Endothelial cell (in vitro differentiated cells): Measurements from ENCODE around the gene PHKG2. TPM values are rescaled to one million over a fixed set of nuclear protein-coding genes. Genes with fewer than 3 reads are reported as not detected.

Experiments
- DNase-seq: peaks from one replicate; pipeline ENCODE4 v3.0.0; 2021; ENCODE audit warnings: low spot score
- H3K27ac Mint-ChIP-seq: one replicate; pipeline ENCODE4 v1.8.0; 2021; ENCODE audit warnings: mixed read lengths, inconsistent platforms; ENCODE audit not compliant: unreplicated experiment
- H3K27me3 Mint-ChIP-seq: one replicate; pipeline ENCODE4 v1.8.0; 2021; ENCODE audit warnings: mild to moderate bottlenecking, moderate library complexity, mixed read lengths, inconsistent platforms; ENCODE audit not compliant: unreplicated experiment
- H3K36me3 Mint-ChIP-seq: one replicate; pipeline ENCODE4 v1.8.0; 2021; ENCODE audit warnings: mild to moderate bottlenecking, low read depth, mixed read lengths, inconsistent platforms; ENCODE audit not compliant: unreplicated experiment
- H3K4me1 Mint-ChIP-seq: one replicate; pipeline ENCODE4 v1.8.0; 2021; ENCODE audit warnings: mild to moderate bottlenecking, mixed read lengths, inconsistent platforms; ENCODE audit not compliant: unreplicated experiment
- H3K4me3 Mint-ChIP-seq: one replicate; pipeline ENCODE4 v1.8.0; 2021; ENCODE audit warnings: mild to moderate bottlenecking, mixed read lengths, inconsistent platforms; ENCODE audit not compliant: unreplicated experiment
- H3K9me3 Mint-ChIP-seq: one replicate; pipeline ENCODE4 v1.8.0; 2021; ENCODE audit warnings: mixed read lengths, inconsistent platforms; ENCODE audit not compliant: unreplicated experiment
- CTCF ChIP-seq: fragments of 200-600 bp; sonication (generic); IDR thresholded peaks from one replicate; pipeline ENCODE4 v1.5.0; 2021; ENCODE audit warnings: antibody characterized with exemption; ENCODE audit not compliant: unreplicated experiment
- total RNA-seq: library from RNA; stranded (reverse); fragmentation: NEBNext Ultra II Directional; extraction: Animal tissue kit (Norgen Biotek cat#: 25700); gene quantifications from one replicate; pipeline ENCODE4 v1.2.1, GENCODE V29; 2021; ENCODE audit not compliant: unreplicated experiment

Gene PHKG2
- total RNA-seq, 1 donor from 2014 or later = 27.5 TPM

GRCh38 chr16:30760577-30761426 is 12.6 kb downstream of the PHKG2 start:
- Mint-ChIP-seq H3K9me3 (no peaks in the 10 kb centered on the region), H3K27me3 (peaks cover 19% of the 10 kb centered on the region), H3K36me3 (peaks cover 37% of the 10 kb centered on the region), H3K4me1 (peaks cover 21% of the 10 kb centered on the region), H3K4me3 (peak overlapping the region; percentile 95), H3K27ac (peak overlapping the region; percentile 88)
- DNase-seq = no peak
- no peak for TF ChIP-seq CTCF

DNA sequence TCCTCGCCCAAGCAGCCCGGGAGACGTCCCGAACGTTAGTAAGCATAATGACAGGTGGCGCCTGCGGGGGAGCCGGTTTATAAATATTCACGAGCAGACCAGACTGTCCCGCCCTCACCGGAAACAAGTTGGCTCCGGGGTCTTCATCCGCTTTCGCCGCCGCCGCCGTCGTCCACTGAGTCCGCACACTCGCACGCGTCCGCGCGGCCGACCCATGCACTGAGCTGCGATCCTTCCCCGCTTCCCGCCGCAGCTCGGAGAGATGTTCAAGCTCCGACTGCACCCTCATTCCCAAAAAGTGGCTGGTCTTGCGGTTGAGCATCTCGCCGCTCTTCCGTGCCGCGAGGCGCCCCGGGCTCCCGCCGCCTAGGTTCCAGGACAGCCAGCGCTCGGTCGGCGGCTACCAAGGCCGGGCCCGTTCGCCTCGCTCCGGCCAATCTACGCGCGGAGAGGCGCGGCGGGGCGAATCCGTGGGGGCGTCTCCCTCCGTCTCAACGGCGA is 13.3 kb downstream of the PHKG2 start:
- H3K9me3 Mint-ChIP-seq = no peaks in the 10 kb centered on the region
- H3K27ac Mint-ChIP-seq = peak overlapping the region; percentile 88
- H3K36me3 Mint-ChIP-seq = peaks cover 38% of the 10 kb centered on the region
- DNase-seq = peak; percentile 54
- H3K27me3 Mint-ChIP-seq = peaks cover 21% of the 10 kb centered on the region
- peak overlapping the region; percentile 95 for H3K4me3 Mint-ChIP-seq
- H3K4me1 Mint-ChIP-seq = peaks cover 21% of the 10 kb centered on the region
- no peak for TF ChIP-seq CTCF

- Mint-ChIP-seq H3K4me1 (peaks cover 21% of the 10 kb centered on the region), H3K27me3 (peaks cover 20% of the 10 kb centered on the region), H3K4me3 (peak within 1 kb of the TSS; percentile 95), H3K36me3 (peaks cover 45% of the 10 kb centered on the region), H3K9me3 (no peaks in the 10 kb centered on the region), H3K27ac (peak within 1 kb of the TSS; percentile 93)
- DNase-seq = peak; percentile 96
- no peak for TF ChIP-seq CTCF
Observed at GRCh38 chr16:30761928-30762902, 14.0 kb downstream of the PHKG2 start, which contains the start of the genes CFAP119 and RNF40. Gene CFAP119 (minus strand): TSS chr16:30762062. CDS start chr16:30761748, 314 bp downstream. Gene RNF40 (plus strand): TSS chr16:30762322. CDS start chr16:30762546, 224 bp downstream.

DNA sequence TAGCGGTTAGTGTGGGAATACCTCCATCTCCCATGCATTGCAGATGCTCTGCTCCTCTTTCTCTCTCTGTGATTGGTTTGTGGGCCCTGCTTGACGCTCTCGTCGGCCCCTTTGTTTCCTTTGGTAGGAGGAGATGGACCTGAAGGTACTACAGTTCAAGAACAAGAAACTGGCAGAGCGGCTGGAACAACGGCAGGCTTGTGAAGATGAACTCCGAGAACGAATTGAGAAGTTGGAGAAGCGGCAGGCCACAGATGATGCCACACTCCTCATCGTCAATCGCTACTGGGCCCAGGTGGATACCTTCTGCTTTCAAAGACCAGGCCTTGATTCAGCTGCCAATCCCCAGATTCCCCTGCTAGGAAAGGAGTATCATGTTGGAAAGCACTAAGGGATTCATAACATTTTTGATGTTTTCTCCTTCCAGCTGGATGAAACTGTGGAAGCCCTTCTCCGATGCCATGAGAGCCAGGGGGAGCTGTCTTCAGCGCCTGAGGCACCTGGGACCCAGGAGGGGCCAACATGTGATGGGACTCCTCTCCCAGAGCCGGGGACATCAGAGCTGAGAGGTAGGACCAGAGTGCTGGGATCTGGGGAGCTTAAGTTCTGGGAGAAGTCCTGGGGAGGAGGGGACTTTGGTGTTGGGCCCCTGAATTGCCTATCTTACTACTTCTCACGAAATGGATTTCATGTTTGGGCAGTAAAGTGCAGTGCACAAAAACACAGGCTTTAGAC is 14.9 kb downstream of the PHKG2 start:
- H3K4me3 Mint-ChIP-seq = peak overlapping the region; percentile 95
- H3K9me3 Mint-ChIP-seq = no peaks in the 10 kb centered on the region
- H3K27me3 Mint-ChIP-seq = peaks cover 19% of the 10 kb centered on the region
- peaks cover 49% of the 10 kb centered on the region for H3K36me3 Mint-ChIP-seq
- DNase-seq = no peak
- H3K4me1 Mint-ChIP-seq = peaks cover 21% of the 10 kb centered on the region
- peak overlapping the region; percentile 93 for H3K27ac Mint-ChIP-seq
- no peak for TF ChIP-seq CTCF
